GM19351 (cell line): ENCODE results near the gene BAIAP2L1.

Experiments
- ATAC-seq: cut with Tn5 transposase; IDR thresholded peaks from one replicate; pipeline ENCODE4 v1.9.1; 2021; ENCODE audit warnings: mild to moderate bottlenecking, moderate library complexity; ENCODE audit not compliant: unreplicated experiment

Gene BAIAP2L1

DNA sequence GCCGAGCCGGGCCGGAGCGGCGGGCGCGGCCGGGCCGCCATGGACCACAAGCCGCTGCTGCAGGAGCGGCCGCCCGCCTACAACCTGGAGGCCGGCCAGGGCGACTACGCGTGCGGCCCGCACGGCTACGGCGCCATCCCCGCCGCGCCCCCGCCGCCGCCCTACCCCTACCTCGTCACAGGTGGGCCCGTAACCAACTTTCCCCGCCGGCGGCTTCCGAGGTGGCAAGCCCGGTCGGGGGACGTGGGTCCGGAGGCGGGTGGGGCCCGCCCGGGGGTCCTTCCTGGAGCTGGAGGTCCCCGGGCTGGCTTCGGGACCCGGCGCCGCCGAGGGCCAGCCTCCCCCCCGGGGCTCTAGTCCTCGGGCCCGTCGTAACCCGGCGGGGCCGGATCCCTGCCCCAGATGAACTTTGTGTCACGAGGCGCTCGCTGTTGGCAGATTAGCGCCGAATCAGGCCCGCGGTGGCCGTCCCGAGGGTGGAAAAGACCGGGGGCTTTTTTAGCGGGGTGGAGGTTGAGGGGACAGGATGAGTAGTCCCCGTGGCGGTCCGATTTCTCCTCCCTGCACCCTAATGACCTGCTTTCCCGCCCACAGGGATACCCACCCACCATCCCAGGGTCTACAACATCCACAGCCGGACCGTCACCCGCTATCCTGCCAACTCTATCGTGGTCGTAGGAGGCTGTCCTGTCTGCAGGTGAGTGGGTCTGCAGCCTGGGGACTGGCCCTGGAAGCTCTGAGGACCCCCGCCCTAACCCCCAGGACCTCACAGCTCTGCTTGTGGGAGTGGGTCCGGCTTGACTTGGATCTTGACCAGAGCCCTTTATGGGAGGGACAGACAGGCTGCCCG lies 118.9 kb downstream of the BAIAP2L1 start:
- peak; percentile 35 for ATAC-seq

DNA sequence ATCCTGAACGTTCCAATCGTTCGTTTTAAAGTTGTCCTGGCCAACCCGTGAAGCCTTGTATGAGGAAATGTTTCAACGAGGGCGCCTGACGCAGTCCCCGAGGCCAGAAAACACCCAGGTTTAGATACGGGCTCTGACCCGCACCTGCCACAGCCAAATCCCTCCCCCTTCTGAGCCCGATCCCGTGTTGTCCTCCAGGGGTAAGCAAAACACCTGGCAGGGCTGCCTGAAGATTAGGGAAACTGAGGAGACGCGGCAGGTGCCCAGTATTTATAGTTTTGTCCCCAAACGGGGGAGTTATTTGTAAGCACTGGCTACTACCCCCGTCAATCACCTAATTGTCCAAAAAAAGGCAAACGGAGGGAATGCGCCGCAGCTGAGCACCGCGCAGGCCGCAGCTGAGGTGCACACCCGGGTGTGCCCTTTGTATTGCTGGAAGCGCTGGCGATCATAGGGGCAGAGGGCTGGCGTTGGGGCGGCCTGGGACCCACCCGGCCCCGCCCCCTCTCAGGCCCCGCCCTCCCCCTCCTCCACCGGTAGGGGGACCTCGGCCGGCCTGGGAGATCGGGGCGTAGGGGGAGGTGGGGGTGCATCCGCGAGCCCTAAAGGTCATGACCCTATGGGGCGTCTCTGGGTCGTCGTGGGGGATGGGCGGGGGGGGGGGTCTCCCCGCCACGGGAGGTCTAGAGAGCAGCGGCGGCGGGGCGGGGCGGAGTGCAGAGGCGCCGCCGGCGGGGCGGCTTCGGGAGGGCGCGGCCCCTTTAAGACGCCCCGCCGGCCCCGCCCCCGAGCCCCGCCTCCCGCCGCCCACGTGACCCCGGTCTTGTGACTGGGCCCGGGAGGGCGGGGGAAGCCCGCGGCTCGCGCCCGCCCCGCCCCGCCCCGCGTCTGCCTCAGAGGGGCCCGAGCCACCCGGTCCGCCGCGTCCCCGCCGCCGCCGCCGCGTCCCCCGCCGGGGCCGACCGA lies 119.8 kb downstream of the BAIAP2L1 start, which contains the start of gene BRI3:
BRI3 (plus strand) TSS at position 896 of the 966 bp plus-strand sequence. CDS start 110 bp downstream, outside the sequence.
- peak; percentile 79 for ATAC-seq

DNA sequence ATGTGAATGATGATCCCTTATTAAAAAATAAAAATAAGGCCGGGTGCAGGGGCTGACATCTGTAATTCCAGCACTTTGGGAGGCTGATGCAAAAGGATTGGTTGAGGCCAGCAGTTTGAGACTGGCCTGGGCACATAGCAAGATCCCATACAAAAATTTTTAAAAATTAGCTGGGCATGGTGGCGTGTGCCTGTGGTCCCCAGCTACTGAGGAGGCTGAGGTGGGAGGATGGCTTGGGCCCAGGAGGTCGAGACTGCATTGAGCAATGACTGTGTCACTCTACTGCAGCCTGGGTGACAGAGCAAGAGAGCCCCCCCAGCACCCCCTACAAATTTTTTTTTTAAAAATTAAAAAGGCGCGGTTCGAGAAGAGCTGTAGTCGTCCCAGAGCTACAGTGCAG lies 120.6 kb downstream of the BAIAP2L1 start:
- no peak for ATAC-seq

DNA sequence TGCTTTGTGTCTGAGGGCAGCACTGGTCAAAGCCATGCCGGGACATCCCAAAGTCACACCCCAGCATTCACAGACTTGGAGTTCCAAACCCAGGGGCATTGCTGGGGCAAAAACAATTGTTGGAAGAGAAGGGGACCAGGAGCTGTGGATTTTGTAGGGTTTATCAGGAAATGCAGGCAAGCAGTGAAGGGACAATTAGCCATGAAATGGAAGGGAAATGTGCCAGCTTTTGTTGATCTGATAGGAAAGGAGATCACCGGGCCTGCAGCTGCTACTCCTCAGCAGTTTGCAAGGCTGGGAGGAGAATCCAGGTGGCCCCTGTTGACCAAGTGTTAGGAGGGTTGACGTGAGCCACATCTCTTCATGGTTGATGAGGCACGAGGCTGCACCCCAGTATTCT lies 122.0 kb downstream of the BAIAP2L1 start:
- ATAC-seq = no peak

DNA sequence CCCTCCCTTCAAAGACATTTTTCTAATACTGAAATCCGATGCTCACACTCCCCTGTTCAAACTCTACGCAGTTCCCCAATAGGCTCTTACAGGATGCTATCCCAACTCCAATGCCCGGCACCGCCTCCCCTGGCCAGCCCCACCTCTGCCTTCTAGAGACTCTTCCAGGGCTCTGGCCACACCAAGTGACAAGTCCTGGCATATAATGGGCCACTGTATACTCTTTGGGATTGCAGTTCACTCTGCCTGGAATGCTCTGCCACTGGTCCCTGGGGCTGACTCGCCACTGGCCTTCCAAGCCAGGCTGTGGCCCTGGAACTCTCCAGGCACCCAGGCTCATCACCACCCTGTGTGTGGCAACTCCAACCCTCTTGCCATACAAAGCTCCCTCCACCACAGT lies 122.5 kb downstream of the BAIAP2L1 start:
- no peak for ATAC-seq

DNA sequence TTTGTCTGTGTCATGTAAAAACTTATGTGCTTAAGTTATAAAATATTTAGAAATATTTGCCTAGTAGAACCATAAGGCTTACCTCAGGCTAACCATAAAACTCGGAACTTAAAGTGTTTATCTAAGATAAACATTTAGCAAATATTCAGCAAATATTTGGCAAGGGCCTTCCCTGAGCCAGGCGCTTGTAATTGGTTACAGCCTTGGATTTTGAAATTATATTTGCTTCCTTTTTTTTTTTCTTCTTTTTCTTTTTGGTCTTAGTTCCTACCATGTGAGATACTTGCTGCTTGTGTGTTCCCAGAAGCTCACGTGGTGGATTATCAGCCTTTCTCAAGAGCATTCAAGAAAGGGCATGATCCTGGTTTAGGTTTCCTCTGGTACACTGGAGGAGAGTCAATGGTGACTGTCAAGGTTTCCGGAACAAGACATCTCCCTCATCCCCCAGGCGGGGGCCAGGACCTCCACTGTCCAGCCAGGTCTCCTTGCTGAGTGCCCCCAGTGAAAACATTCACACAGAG lies 124.6 kb downstream of the BAIAP2L1 start:
- ATAC-seq = no peak

DNA sequence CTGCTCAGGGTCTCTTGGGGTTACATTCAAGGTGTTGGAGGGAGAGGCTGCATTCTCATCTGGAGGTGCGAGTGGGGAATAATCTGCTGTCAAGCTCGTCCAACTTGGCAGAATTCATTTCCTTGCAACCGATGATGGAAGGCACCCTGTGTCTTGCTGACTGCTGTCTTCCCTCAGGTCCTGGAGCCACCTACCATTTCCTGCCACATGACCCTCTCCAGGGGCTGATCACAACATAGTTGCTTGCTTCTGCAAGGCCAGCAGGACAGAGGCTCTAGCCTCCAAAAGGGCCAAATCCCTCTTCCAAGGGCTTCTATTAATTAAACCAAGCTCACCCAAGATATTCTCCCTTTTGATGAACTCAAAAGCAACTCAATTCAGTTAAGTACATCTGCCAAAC lies 133.6 kb downstream of the BAIAP2L1 start:
- no peak for ATAC-seq

DNA sequence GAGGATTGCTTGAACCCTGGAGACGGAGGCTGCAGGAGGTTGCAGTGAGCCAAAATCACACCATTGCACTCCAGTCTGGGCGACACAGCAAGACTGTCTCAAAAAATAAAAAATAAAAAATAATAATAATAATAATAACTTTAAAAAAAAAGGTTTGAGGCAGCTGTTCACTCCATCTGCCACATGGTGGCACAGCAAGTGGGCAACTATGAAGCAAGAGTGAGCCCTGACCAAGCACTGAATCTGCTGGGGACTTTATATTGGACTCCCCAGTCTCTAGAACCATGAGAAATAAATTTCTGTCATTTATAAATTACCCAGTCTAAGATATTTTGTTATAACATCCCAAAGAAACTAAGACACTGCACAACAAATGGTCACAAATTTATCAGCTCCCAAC lies 134.1 kb downstream of the BAIAP2L1 start:
- no peak for ATAC-seq

DNA sequence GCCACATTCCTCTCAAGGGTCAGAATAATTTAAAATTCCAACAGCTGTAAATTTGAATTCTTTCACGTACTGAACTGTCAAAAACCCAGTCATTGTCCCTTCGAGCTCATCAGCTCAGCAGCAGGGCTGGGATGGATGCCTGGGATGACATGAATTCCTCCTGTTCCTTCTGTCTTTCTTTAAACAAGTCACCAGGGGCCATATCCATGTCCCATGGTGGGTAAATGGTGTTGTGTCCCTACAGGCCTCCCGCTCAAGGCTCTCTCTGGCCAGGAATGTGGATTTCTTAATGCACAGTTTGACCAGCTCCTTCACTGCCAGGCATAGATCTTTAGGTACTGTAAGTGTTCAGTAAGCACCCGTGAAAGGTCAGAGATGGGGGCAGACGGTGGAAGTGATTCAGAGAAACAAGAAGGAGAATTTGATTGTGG lies 135.0 kb downstream of the BAIAP2L1 start:
- no peak for ATAC-seq

DNA sequence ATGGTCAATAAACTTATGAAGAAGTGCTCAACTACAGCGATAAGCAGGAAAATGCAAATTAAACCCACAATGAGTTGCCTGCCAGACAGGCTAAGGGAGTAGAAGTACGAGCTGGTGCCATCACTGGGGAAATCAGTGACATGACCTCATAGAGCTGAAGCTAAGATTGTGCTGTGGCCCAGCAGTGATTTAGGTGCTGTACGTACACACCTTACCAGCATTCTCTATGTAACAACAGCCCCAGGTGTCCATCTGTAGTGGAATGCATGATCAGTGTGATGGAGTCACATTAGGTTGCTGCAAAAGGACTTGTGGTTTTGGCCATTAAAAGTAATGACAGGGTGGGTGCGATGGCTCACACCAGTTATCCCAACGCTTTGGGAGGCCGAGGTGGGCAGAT lies 143.2 kb downstream of the BAIAP2L1 start:
- ATAC-seq = no peak

DNA sequence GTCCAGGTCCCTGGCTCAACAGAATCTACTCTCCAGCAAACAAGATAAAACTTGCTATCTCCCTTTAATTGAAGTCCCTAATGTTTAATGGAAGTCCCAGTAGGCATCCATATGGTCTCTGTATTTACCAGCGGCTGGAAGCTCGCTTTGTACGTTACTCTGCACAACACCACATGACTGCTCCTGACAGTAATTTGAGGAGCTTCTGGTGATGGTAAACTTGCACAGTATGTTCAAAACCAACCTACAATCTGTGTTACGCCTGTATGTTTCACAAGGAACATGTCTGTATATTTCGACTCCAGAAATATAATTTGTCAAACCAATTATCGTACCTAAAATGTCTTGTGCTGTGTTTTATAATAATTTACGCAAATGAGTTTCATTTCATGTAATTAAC lies 144.5 kb downstream of the BAIAP2L1 start:
- no peak for ATAC-seq

DNA sequence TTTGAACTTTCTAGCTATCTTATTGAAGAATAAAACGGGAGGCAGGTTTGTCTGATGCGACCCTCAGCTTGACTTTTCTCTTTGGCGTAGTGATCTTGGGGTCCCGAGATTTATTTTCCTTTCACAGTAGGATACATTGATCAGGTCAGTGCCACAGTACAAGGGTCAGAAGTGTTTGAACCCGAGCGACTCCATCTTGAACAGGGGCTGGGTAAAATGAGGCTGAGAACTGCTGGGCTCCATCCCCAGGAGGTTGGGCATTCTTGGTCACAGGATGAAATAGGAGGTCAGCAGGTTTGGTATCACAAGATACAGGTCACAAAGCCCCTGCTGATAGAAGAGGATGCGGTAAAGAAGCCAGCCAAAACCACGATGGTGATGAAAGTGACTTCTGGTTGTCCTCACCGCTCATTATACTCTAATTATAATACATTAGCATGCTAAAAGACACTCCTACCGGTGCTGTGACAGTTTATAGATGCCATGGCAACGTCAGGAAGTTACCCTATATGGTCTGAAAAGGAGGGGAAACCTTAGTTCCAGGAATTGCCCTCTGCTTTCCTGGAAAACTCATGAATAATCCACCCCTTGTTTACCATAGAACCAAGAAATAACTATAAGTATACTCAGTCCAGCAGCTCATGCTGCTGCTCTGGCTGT lies 145.8 kb downstream of the BAIAP2L1 start:
- ATAC-seq = no peak

DNA sequence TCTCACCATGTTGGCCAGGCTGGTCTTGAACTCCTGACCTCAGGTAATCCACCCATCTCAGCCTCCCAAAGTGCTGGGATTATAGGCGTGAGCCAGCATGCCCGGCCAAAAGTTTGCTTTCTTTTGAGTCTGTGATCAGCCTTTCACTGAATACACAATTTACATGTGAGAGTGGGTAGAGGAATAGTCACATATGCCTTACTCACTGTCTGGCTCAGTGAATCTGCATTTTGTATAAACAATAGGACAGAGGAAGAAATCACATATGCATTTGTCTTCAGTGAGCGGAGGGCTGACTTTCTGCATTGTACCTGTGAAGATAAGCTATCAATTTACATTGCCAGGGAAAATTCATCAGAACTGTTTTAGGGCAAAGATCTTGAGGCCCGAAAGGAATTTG lies 146.4 kb downstream of the BAIAP2L1 start:
- ATAC-seq = no peak

DNA sequence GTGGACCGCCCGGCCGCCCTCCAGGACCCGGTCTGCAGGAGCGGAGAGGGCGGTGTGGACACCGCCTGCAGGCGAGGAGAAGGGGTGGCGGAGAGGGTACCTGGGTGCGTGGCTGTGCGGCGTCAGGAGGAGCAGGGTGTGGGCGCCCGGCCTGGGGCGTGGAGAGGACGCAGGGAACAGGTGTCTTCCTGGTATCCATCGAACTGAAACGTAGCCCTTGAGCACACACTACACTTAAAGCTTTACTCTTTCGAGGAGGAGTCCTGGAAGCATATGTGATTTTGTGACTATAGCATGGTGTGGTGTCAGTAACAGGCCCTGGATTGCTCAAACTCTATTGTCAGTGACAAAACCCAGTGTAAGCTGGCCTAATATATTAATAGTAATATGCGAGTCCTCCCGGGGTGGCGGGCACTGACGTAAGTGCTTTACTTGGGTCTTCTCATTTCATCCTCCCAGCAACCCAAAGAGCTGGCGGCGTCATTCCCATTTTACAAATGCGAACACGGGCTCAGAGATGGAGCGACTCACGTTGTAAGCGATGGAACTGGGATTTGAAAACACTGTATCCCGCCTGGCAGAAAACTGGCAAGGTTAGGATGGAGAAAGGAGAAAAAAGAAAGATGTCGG lies 148.3 kb downstream of the BAIAP2L1 start:
- no peak for ATAC-seq

DNA sequence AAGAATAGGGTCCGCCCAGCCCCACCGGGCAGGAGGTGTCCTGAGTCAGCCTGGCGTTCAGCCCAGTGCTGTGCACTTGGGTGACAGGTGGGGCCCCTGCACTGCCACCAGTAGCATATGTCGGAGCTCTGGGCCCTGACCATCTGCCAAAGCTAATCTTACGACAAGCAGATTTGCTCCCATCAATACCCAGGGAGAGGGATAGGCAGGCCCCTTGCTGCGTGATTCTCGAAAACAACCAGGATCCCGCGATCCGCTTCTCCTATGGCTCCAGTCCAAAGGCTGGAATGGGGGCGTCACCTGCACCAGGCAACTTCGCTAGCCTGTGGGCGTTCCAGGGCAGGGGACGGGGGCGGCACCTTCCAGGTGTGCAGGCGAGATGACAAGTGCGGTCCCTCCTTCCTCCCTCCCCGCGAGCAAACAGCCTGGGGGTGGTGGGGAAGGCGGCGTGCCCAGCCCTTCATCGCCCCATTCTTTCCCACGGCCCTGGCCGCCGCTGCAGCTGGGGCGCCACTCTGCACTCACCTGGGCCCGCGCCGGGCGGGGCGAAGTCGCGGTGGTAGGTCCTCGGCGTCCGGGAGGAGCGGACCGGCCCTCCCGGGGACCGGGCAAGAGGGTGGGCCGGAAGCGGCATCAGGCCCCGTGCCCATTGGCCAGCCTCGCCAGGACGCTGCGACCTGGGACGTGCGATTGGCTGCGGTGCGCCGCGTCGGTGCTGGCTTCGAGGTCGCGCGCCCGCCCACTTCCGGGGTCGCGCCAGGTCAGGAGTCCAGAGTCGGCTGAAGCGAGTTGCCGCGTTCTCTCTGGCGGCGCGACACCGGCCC lies 149.1 kb downstream of the BAIAP2L1 start, which contains the start of gene TECPR1:
TECPR1 (minus strand) TSS at position 632 of the 824 bp plus-strand sequence. CDS start 6,086 bp downstream, outside the sequence.
- ATAC-seq = peak; percentile 92

DNA sequence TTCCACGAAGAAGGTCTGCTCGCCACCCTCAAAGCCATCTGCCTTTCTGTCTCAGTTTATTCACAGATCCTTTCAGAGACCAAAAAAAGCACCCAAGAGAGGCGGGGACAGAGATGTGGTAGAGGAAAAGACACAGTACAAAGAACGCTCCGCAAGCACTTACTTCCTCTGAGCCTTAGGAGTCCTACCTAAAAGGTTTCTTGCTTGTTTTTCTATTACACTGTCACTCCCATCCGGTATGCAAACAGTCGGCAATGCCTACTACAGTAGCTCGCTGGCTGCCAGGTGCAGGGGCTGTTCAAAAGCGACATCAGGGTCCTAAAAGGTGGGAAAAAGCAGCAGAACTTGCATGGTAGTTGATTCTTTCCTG lies 149.7 kb downstream of the BAIAP2L1 start:
- ATAC-seq = peak; percentile 31

DNA sequence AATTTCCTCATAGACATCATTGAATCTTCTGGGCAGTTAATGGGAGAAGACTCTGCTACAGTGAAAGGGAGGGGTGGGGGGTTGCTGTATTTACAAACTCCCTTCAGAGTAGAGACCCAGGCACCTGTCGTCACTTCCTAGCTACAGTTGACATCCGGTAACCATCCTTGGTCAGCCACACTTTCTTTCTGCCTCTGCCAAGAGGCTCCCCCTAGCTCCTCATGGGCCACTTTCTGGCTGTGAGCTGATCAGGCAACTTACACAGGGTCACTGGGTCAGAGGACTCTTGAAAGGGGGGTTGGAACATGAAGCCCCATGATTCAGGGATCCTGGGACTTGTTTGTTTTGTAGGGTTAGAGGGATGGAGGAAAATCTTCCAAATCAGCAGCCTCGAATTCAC lies 150.1 kb downstream of the BAIAP2L1 start:
- ATAC-seq = peak; percentile 38

DNA sequence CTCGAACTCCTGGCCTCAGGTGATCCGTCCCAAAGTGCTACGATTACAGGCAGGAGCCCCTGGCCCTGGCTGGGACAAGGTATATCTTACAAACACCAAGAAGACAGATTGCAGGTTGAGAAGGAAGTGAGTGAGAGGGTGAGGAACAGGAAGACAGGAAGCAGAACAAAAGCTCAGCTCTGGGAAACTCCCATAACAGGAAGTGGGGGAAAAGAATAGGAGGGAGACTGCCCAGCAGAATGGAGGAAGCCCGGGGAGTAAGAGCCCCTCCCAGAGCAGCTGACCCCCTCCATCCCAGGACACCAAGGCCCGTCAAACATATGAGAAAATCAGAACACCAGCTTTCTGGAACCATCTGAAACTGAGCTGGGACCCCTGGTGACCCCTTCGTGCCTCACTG lies 151.8 kb downstream of the BAIAP2L1 start:
- no peak for ATAC-seq

DNA sequence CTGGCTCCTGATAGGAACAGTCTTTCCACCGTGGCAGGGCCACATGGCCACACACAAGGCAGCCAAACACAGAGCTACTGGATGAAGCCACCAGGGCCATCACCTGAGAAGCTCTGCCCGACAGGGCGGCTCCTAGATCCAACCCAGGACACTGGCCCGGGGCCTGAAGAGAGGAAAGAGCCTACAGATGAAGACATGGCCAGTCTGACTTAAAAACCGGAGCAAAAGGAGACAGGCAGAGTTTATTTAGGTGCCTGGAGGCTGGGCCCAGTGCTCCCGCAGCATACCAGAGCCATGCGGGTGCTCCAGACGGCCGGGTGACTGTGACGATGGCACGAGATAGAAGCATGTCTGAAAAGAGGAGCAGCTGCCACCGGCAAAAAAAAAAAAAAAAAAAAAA lies 152.7 kb downstream of the BAIAP2L1 start:
- no peak for ATAC-seq
